Activated CD8-positive, alpha-beta memory T cell treated with anti-CD3 and anti-CD28 coated beads for 36 hours (primary cell): ENCODE measurements around the gene SPHK2. TPM values are rescaled to one million over a fixed set of nuclear protein-coding genes. Genes with fewer than 3 reads are reported as not detected.

ENCODE experiments used
- CTCF ChIA-PET: fragments of 350-600 bp; sonication (Branson Sonifier 250); formaldehyde crosslinking; loops from one replicate; lab custom pipeline; 2021; ENCODE audit warnings: antibody characterized with exemption; lab: Charles Lee
- POLR2A ChIA-PET: fragments of 350-600 bp; sonication (Branson Sonifier 250); formaldehyde crosslinking; loops from one replicate; lab custom pipeline; 2021; ENCODE audit warnings: antibody characterized with exemption; lab: Charles Lee
- total RNA-seq, 2 experiments: library from RNA; stranded (reverse); gene quantifications; one replicate each; pipeline ENCODE4 v1.2.3, GENCODE V29; 2021

Gene SPHK2
- total RNA-seq, 2 experiments from 2014 or later = 35.4 to 35.7 TPM

- ChIA-PET CTCF (interaction anchor here (0.6 to 1.4 kb wide), 6 partner anchors 8 to 321 kb away, joined by 3 to 5 read pairs (median 4); partner anchors contain the start of gene SPACA4), POLR2A (interaction anchor here (1.0 to 4.0 kb wide), 3 partner anchors 15 to 19 kb away, joined by 3 to 22 read pairs (median 5); no protein-coding TSS in a partner anchor)
Measured at GRCh38 chr19:48616491-48617056, 2.7 kb upstream of the SPHK2 start.

GRCh38 chr19:48617146-48617937 lies 2.0 kb upstream of the SPHK2 start:
- POLR2A ChIA-PET = interaction anchor here (0.5 to 4.0 kb wide), 5 partner anchors 14 to 869 kb away, joined by 3 to 22 read pairs (median 3); no protein-coding TSS in a partner anchor
- CTCF ChIA-PET = interaction anchor here (0.9 to 1.3 kb wide), 3 partner anchors 9 to 225 kb away, joined by 3 to 4 read pairs (median 4); no protein-coding TSS in a partner anchor

- POLR2A ChIA-PET = interaction anchor here (0.5 to 4.0 kb wide), 10 partner anchors 8 to 870 kb away, joined by 3 to 22 read pairs (median 4); partner anchors contain the start of genes DBP, SYNGR4 and TMEM143
- CTCF ChIA-PET = interaction anchor here (1.0 kb wide), 1 partner anchor 16 kb away, joined by 6 read pairs; no protein-coding TSS in a partner anchor
Measured at GRCh38 chr19:48618278-48618915, 909 bp upstream of the SPHK2 start.

- POLR2A ChIA-PET = interaction anchor here (0.5 to 4.0 kb wide), 7 partner anchors 10 to 288 kb away, joined by 3 to 22 read pairs (median 4); partner anchors contain the start of gene DBP
- CTCF ChIA-PET = interaction anchor here (1.0 kb wide), 1 partner anchor 14 kb away, joined by 6 read pairs; no protein-coding TSS in a partner anchor
Measured at GRCh38 chr19:48619692-48620585, 633 bp downstream of the SPHK2 start.

DNA sequence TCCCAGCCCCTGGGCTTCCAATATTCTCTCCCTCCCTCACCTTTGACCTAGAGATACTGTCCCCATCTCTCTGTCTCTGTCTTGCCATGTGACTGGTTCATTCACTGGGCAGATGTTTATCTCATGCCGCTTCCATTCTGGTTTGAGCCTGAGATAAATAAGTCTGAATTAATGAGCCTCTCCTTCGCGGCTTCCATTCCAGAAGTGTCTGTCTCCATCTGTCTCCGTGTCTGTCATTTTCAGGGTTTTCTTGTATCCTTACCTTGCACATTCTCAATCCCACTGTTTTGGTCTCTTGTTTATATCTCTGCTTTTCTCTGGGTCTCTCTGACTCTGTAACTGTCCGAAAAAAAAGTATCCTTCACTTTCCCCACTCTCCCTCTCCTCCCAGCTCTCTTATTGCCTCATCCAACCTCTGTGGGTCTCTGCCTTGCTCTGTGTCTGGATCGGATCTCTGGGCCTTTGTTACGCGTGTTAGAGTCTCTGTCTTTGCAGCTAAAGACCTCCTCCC lies 4.3 kb downstream of the SPHK2 start:
- POLR2A ChIA-PET = interaction anchor here (1.3 kb wide), 3 partner anchors 9 to 13 kb away, joined by 4 to 5 read pairs (median 4); partner anchors contain the start of gene DBP

DNA sequence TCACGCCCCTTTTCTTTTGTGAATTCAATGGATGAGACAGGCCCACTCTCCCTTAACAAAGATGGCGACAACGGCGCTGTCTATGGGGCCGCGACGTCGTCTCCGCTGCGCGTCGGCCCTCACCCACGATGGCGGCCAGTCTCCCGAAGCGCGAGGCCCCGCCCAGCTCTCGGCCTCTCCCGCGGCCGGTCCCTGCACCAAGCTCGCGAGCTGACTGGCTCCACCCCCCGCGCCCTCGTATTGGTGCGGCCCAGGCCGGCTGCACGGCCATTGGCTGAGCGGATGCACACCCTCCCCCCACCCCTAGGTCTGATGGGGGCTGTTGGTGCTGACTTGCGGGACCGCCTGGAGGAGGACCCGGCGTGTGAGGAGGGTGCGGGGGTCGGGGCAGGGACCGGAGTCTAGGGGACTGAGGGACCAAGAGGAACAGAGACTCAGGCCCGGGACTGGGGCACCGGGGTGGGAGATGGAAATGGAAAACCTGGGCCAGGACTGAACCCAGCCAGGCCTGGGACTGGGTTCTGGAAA lies 4.8 kb downstream of the SPHK2 start:
- ChIA-PET CTCF (no interaction called here), POLR2A (interaction anchor here (1.3 kb wide), 3 partner anchors 9 to 13 kb away, joined by 4 to 5 read pairs (median 4); partner anchors contain the start of gene DBP)

More for the DNA sequence above, 4.3 kb downstream of the SPHK2 start:
- CTCF ChIA-PET = interaction anchor here (0.7 kb wide), 1 partner anchor 350 kb away, joined by 3 read pairs; no protein-coding TSS in a partner anchor

- POLR2A ChIA-PET = no interaction called here
Measured at GRCh38 chr19:48624791-48625723, 5.8 kb downstream of the SPHK2 start.

DNA sequence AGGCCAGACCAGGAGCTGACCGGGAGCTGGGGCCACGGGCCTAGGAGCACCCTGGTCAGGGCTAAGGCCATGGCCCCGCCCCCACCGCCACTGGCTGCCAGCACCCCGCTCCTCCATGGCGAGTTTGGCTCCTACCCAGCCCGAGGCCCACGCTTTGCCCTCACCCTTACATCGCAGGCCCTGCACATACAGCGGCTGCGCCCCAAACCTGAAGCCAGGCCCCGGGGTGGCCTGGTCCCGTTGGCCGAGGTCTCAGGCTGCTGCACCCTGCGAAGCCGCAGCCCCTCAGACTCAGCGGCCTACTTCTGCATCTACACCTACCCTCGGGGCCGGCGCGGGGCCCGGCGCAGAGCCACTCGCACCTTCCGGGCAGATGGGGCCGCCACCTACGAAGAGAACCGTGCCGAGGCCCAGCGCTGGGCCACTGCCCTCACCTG lies 6.6 kb downstream of the SPHK2 start:
- ChIA-PET POLR2A (no interaction called here), CTCF (no interaction called here)

More at GRCh38 chr19:48624791-48625723, 5.8 kb downstream of the SPHK2 start:
- CTCF ChIA-PET = no interaction called here

- CTCF ChIA-PET = no interaction called here
Measured at GRCh38 chr19:48627201-48627864, 8.0 kb downstream of the SPHK2 start.

DNA sequence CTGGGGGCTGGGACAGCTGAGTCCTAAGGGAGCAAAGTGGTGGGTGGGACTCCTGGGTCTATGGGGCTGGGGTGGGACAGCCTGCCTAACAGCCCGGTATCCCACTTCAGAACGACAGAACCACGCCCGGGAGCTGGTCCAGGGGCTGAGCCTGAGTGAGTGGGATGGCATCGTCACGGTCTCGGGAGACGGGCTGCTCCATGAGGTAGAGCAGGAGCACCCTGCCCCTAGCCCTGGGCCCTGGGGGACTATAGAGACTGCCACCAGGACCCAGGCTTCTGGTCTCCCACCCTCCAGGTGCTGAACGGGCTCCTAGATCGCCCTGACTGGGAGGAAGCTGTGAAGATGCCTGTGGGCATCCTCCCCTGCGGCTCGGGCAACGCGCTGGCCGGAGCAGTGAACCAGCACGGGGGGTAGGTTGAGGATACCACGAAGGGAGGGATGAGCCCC lies 8.6 kb downstream of the SPHK2 start:
- CTCF ChIA-PET = no interaction called here
- POLR2A ChIA-PET = interaction anchor here (0.6 kb wide), 1 partner anchor 734 kb away, joined by 4 read pairs; the partner anchor contains the start of gene TEAD2

More at GRCh38 chr19:48627201-48627864, 8.0 kb downstream of the SPHK2 start:
- POLR2A ChIA-PET = no interaction called here

DNA sequence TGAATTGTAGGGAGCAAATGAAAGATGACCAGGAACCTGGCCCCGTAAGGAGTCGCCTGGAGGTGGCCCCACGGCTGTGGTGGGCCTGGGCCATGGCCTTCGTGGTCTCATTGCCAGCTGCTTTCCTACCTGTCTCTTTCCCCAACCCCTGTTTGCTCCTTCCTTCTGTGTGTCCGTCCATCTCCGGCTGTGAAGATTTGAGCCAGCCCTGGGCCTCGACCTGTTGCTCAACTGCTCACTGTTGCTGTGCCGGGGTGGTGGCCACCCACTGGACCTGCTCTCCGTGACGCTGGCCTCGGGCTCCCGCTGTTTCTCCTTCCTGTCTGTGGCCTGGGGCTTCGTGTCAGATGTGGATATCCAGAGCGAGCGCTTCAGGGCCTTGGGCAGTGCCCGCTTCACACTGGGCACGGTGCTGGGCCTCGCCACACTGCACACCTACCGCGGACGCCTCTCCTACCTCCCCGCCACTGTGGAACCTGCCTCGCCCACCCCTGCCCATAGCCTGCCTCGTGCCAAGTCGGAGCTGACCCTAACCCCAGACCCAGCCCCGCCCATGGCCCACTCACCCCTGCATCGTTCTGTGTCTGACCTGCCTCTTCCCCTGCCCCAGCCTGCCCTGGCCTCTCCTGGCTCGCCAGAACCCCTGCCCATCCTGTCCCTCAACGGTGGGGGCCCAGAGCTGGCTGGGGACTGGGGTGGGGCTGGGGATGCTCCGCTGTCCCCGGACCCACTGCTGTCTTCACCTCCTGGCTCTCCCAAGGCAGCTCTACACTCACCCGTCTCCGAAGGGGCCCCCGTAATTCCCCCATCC lies 9.4 kb downstream of the SPHK2 start:
- POLR2A ChIA-PET = interaction anchor here (0.6 kb wide), 2 partner anchors 228 to 733 kb away, joined by 4 read pairs; partner anchors contain the start of gene TEAD2

DNA sequence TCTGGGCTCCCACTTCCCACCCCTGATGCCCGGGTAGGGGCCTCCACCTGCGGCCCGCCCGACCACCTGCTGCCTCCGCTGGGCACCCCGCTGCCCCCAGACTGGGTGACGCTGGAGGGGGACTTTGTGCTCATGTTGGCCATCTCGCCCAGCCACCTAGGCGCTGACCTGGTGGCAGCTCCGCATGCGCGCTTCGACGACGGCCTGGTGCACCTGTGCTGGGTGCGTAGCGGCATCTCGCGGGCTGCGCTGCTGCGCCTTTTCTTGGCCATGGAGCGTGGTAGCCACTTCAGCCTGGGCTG lies 9.9 kb downstream of the SPHK2 start:
- CTCF ChIA-PET = interaction anchor here (0.6 to 1.1 kb wide), 2 partner anchors 140 to 587 kb away, joined by 3 read pairs; no protein-coding TSS in a partner anchor
- POLR2A ChIA-PET = interaction anchor here (0.6 kb wide), 1 partner anchor 228 kb away, joined by 4 read pairs; no protein-coding TSS in a partner anchor

More for the DNA sequence above, 9.4 kb downstream of the SPHK2 start:
- CTCF ChIA-PET = interaction anchor here (0.6 kb wide), 1 partner anchor 588 kb away, joined by 3 read pairs; no protein-coding TSS in a partner anchor

DNA sequence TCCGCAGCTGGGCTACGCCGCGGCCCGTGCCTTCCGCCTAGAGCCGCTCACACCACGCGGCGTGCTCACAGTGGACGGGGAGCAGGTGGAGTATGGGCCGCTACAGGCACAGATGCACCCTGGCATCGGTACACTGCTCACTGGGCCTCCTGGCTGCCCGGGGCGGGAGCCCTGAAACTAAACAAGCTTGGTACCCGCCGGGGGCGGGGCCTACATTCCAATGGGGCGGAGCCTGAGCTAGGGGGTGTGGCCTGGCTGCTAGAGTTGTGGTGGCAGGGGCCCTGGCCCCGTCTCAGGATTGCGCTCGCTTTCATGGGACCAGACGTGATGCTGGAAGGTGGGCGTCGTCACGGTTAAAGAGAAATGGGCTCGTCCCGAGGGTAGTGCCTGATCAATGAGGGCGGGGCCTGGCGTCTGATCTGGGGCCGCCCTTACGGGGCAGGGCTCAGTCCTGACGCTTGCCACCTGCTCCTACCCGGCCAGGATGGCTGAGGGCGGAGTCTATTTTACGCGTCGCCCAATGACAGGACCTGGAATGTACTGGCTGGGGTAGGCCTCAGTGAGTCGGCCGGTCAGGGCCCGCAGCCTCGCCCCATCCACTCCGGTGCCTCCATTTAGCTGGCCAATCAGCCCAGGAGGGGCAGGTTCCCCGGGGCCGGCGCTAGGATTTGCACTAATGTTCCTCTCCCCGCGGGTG lies 10.4 kb downstream of the SPHK2 start:
- ChIA-PET CTCF (interaction anchor here (0.6 to 1.1 kb wide), 2 partner anchors 36 to 140 kb away, joined by 3 read pairs; no protein-coding TSS in a partner anchor), POLR2A (interaction anchor here (1.3 kb wide), 1 partner anchor 11 kb away, joined by 3 read pairs; the partner anchor contains the start of genes RPL18 and SPHK2)
